Panc1 (cell line): ENCODE results near the gene CDK5. TPM values are rescaled to one million over a fixed set of nuclear protein-coding genes. Genes with fewer than 3 reads are reported as not detected.
"Not testable (repeated sequence)": the region's sequence is repeated elsewhere in the genome, so short reads cannot be mapped to it uniquely, and the experiment has no call there.

ENCODE experiments used
- ATAC-seq: fragments of 200-7000 bp; cut with Tn5 transposase; 2 replicates; pipeline ENCODE4 v1.9.1; 2020; ENCODE audit warnings: mild to moderate bottlenecking, moderate library complexity
- BruUV-seq: library from RNA; stranded (reverse); fragments of 400-500 nt; replicated peaks from 2 replicates; lab custom pipeline; 2021; lab: Mats Ljungman, UMichigan
- CTCF ChIA-PET: fragments of 300-600 bp; sonication (Branson Sonifier 250); formaldehyde crosslinking; loops from one replicate; lab custom pipeline; 2022; ENCODE audit warnings: antibody characterized with exemption; lab: Charles Lee
- POLR2A ChIA-PET: fragments of 300-600 bp; sonication (Branson Sonifier 250); formaldehyde crosslinking; loops from one replicate; lab custom pipeline; 2022; ENCODE audit warnings: antibody characterized with exemption; lab: Charles Lee
- DNase-seq: peaks from one replicate; pipeline ENCODE4 v3.0.0-alpha.2; 2010; ENCODE audit warnings: low read depth, low spot score
- H3K27ac ChIP-seq: 2 replicates; pipeline ENCODE4 v1.5.1; 2011; ENCODE audit warnings: mild to moderate bottlenecking, low read length, inconsistent platforms
- H3K27me3 ChIP-seq: fragments of 200-500 bp; sonication (Bioruptor generic); 2 replicates; pipeline ENCODE4 v1.6.0; 2014; ENCODE audit warnings: low read length, inconsistent platforms; ENCODE audit not compliant: control insufficient read depth, insufficient read depth
- H3K36me3 ChIP-seq: fragments of 200-500 bp; sonication (Bioruptor generic); 2 replicates; pipeline ENCODE4 v1.5.1; 2014; ENCODE audit warnings: inconsistent platforms, mild to moderate bottlenecking, low read length, moderate library complexity; ENCODE audit not compliant: control insufficient read depth, insufficient read depth
- H3K4me1 ChIP-seq: 2 replicates; pipeline ENCODE4 v1.5.1; 2011; ENCODE audit warnings: inconsistent platforms, mild to moderate bottlenecking, low read length, moderate library complexity; ENCODE audit not compliant: control insufficient read depth, insufficient read depth
- H3K4me3 ChIP-seq, 2 experiments: 2 replicates each; pipeline ENCODE4 v1.5.1; 2011 to 2012; ENCODE audit warnings: low read depth in 2 of 2, low read length in 2 of 2, mild to moderate bottlenecking in 2 of 2, inconsistent platforms in 1 of 2, moderate library complexity in 1 of 2
- H3K9me3 ChIP-seq: fragments of 200-500 bp; sonication (Bioruptor generic); 2 replicates; pipeline ENCODE4 v1.5.1; 2014; ENCODE audit warnings: low read depth, mild to moderate bottlenecking, inconsistent platforms, low read length, moderate library complexity; ENCODE audit not compliant: control insufficient read depth, insufficient read depth
- POLR2AphosphoS5 ChIP-seq: IDR thresholded peaks from 2 replicates; pipeline ENCODE4 v1.6.1; 2012; ENCODE audit warnings: mild to moderate bottlenecking, low read depth, low read length, moderate library complexity
- SIN3A ChIP-seq: IDR thresholded peaks from 2 replicates; pipeline ENCODE4 v1.6.1; 2012; ENCODE audit warnings: low read depth, mild to moderate bottlenecking, low read length, moderate library complexity, borderline replicate concordance; ENCODE audit not compliant: insufficient read depth
- TCF7L2 ChIP-seq: IDR thresholded peaks from 2 replicates; pipeline ENCODE4 v1.6.1; 2011; ENCODE audit warnings: mild to moderate bottlenecking, low read depth, low read length, inconsistent platforms
- in situ Hi-C: cut with HindIII; loops from 2 replicates; pipeline ENCODE4 v1.10.0; 2016; ENCODE audit warnings: low sequenced_read_pairs, low pct_unique_long_range_greater_than_20kb
- intact Hi-C: fragments of 100-400 bp; cut with micrococcal nuclease; formaldehyde crosslinking; loops from one replicate; pipeline ENCODE4 v1.10.0; 2022; ENCODE audit not compliant: unreplicated experiment
- total RNA-seq: library from RNA; stranded (reverse); gene quantifications from one replicate; pipeline ENCODE4 v1.2.1, GENCODE V29; 2021; ENCODE audit not compliant: unreplicated experiment
- TF ChIP-seq, protein P1 (sequence below): fragments of 450-650 bp; IDR thresholded peaks from 2 replicates; pipeline ENCODE4 v1.5.1; 2017; ENCODE audit warnings: mild to moderate bottlenecking
- TF ChIP-seq, protein P2 (sequence below), 2 experiments: IDR thresholded peaks; 2 replicates each; pipeline ENCODE4 v1.6.1; 2011 to 2012; ENCODE audit warnings: low read depth in 2 of 2, control low read depth in 1 of 2, low read length in 1 of 2, mild to moderate bottlenecking in 1 of 2, moderate library complexity in 1 of 2; ENCODE audit not compliant: insufficient read depth in 1 of 2

CDK5 gene
- total RNA-seq, 1 experiment from 2014 or later = 25.6 TPM

DNA sequence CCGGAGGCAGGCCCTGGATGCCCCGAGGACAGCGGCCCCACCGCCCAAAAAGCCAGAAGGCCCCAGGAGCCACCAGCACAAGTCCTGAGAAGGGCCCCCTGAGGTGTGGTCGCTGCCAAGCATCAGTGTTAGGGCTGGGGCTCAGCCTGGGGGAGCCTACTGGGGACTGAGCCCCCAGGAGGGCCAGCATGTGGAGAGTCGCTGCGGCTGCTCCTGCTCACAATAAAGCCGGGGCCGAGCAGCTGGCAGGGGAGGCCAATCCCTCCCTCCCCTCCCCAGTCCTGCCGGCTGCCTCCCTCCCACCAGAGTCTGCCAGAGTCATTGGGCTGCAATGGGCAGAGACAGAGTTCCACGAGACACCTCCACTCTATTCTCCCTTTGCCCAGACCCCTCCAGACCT, 12.4 kb downstream of the CDK5 start:
- no peaks in the 10 kb centered on the region for H3K9me3 ChIP-seq
- intact Hi-C loops = no loop called here
- ATAC-seq = no peak
- H3K27ac ChIP-seq = no peak overlapping the region
- H3K27me3 ChIP-seq = no peaks in the 10 kb centered on the region
- TF ChIP-seq TCF7L2 = no peak
- TF ChIP-seq, protein P1, sequence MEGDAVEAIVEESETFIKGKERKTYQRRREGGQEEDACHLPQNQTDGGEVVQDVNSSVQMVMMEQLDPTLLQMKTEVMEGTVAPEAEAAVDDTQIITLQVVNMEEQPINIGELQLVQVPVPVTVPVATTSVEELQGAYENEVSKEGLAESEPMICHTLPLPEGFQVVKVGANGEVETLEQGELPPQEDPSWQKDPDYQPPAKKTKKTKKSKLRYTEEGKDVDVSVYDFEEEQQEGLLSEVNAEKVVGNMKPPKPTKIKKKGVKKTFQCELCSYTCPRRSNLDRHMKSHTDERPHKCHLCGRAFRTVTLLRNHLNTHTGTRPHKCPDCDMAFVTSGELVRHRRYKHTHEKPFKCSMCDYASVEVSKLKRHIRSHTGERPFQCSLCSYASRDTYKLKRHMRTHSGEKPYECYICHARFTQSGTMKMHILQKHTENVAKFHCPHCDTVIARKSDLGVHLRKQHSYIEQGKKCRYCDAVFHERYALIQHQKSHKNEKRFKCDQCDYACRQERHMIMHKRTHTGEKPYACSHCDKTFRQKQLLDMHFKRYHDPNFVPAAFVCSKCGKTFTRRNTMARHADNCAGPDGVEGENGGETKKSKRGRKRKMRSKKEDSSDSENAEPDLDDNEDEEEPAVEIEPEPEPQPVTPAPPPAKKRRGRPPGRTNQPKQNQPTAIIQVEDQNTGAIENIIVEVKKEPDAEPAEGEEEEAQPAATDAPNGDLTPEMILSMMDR = no peak
- TF ChIP-seq, protein P2, sequence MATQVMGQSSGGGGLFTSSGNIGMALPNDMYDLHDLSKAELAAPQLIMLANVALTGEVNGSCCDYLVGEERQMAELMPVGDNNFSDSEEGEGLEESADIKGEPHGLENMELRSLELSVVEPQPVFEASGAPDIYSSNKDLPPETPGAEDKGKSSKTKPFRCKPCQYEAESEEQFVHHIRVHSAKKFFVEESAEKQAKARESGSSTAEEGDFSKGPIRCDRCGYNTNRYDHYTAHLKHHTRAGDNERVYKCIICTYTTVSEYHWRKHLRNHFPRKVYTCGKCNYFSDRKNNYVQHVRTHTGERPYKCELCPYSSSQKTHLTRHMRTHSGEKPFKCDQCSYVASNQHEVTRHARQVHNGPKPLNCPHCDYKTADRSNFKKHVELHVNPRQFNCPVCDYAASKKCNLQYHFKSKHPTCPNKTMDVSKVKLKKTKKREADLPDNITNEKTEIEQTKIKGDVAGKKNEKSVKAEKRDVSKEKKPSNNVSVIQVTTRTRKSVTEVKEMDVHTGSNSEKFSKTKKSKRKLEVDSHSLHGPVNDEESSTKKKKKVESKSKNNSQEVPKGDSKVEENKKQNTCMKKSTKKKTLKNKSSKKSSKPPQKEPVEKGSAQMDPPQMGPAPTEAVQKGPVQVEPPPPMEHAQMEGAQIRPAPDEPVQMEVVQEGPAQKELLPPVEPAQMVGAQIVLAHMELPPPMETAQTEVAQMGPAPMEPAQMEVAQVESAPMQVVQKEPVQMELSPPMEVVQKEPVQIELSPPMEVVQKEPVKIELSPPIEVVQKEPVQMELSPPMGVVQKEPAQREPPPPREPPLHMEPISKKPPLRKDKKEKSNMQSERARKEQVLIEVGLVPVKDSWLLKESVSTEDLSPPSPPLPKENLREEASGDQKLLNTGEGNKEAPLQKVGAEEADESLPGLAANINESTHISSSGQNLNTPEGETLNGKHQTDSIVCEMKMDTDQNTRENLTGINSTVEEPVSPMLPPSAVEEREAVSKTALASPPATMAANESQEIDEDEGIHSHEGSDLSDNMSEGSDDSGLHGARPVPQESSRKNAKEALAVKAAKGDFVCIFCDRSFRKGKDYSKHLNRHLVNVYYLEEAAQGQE (IDR thresholded peaks at IDR 0.05; ENCODE audit: insufficient read depth in 1 of 2, low read depth in 2 of 2, low read length in 1 of 2) = no peak
- TF ChIP-seq POLR2AphosphoS5 = no peak
- TF ChIP-seq SIN3A = no peak
- ChIA-PET POLR2A (no interaction called here), CTCF (no interaction called here)
- in situ Hi-C loops = no loop called here
- no peaks in the 10 kb centered on the region for H3K36me3 ChIP-seq
- no TSS peak for BruUV-seq
- no peak for DNase-seq
- H3K4me1 ChIP-seq = no peaks in the 10 kb centered on the region
- H3K4me3 ChIP-seq = no peak overlapping the region

DNA sequence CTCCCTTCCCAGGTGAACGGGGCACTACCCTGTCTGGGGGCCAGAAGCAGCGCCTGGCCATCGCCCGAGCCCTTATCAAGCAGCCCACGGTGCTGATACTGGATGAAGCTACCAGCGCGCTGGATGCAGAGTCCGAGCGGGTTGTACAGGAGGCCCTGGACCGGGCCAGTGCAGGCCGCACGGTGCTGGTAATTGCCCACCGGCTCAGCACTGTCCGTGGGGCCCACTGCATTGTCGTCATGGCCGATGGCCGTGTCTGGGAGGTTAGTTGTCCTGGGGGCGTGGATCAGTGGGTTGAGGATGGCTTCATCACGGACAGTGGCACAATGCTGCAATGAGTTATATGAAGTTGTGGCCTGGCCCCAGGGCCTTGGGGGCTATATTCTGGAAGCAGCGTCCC, 13.7 kb downstream of the CDK5 start:
- no peak overlapping the region for H3K27ac ChIP-seq
- no peak for ATAC-seq
- H3K4me1 ChIP-seq = peaks cover 9% of the 10 kb centered on the region
- intact Hi-C loops (no loop called here), in situ Hi-C loops (no loop called here)
- ChIA-PET CTCF (interaction anchor here (0.7 kb wide), 1 partner anchor 64 kb away, joined by 3 read pairs; no protein-coding TSS in a partner anchor), POLR2A (no interaction called here)
- no peak overlapping the region for H3K4me3 ChIP-seq
- DNase-seq = no peak
- BruUV-seq = no TSS peak
- no peaks in the 10 kb centered on the region for H3K9me3 ChIP-seq
- H3K27me3 ChIP-seq = no peaks in the 10 kb centered on the region
- TF ChIP-seq, protein P1 = no peak
- no peak for TF ChIP-seq SIN3A
- TF ChIP-seq, protein P2 (IDR thresholded peaks at IDR 0.05; ENCODE audit: insufficient read depth in 1 of 2, low read depth in 2 of 2, low read length in 1 of 2) = no peak
- TF ChIP-seq TCF7L2 = no peak
- TF ChIP-seq POLR2AphosphoS5 = no peak
- no peaks in the 10 kb centered on the region for H3K36me3 ChIP-seq

DNA sequence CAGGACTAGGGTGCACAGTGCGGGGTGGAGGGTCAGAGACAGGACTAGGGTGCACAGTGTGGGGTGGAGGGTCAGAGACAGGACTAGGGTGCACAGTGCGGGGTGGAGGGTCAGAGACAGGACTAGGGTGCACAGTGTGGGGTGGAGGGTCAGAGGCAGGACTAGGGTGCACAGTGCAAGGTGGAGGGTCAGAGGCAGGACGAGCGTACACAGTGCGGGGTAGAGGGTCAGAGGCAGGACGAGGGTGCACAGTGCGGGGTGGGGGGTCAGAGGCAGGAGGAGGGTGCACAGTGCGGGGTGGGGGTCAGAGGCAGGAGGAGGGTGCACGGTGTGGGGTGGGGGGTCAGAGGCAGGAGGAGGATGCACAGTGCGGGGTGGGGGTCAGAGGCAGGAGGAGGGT, 14.2 kb downstream of the CDK5 start:
- H3K4me3 ChIP-seq, H3K36me3 ChIP-seq, H3K27ac ChIP-seq, BruUV-seq, DNase-seq, intact Hi-C loops, H3K27me3 ChIP-seq, CTCF ChIA-PET, POLR2A ChIA-PET, H3K9me3 ChIP-seq, in situ Hi-C loops, ATAC-seq: not testable (repeated sequence)
- peaks cover 14% of the 10 kb centered on the region for H3K4me1 ChIP-seq
